Left renal pelvis (tissue), 4 donors: Measurements from ENCODE around the gene ABAT. TPM values are rescaled to one million over a fixed set of nuclear protein-coding genes. Genes with fewer than 3 reads are reported as not detected.
"Not testable (repeated sequence)": the region's sequence is repeated elsewhere in the genome, so short reads cannot be mapped to it uniquely, and the experiment has no call there.

Experiments used
- DNase-seq, 4 donors: peaks; one replicate each; pipeline ENCODE4 v3.0.0-alpha.2; 2013; ENCODE audit warnings: low read depth in 4 of 4, low spot score in 3 of 4
- polyA plus RNA-seq, 4 donors: library from polyadenylated mRNA; unstranded; fragments of 120-200 nt; gene quantifications; one replicate each; pipeline ENCODE4 v1.2.1, GENCODE V29; 2013; ENCODE audit not compliant: insufficient read length in 4 of 4

Gene ABAT
- polyA plus RNA-seq, 4 donors = 12.0 to 64.2 (median 53.0) TPM

DNA sequence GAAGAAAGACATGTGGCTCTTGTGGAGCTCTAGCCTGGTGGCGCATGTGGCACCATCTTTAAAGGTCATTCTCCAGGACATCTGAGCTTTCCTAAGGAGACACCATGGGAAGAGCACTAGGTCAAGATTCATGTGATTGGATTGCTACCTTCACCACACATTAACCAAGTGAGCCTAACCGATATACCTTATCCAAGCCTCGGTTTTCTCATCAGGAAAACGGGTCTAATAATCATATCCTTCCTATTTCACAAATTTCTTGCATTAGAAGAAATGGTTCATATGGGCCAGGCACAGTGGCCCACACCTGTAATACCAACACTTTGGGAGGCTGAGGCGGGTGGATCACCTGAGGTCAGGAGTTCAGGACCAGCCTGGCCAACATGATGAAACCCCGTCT lies 64.7 kb downstream of the ABAT start:
- DNase-seq = no peak

DNA sequence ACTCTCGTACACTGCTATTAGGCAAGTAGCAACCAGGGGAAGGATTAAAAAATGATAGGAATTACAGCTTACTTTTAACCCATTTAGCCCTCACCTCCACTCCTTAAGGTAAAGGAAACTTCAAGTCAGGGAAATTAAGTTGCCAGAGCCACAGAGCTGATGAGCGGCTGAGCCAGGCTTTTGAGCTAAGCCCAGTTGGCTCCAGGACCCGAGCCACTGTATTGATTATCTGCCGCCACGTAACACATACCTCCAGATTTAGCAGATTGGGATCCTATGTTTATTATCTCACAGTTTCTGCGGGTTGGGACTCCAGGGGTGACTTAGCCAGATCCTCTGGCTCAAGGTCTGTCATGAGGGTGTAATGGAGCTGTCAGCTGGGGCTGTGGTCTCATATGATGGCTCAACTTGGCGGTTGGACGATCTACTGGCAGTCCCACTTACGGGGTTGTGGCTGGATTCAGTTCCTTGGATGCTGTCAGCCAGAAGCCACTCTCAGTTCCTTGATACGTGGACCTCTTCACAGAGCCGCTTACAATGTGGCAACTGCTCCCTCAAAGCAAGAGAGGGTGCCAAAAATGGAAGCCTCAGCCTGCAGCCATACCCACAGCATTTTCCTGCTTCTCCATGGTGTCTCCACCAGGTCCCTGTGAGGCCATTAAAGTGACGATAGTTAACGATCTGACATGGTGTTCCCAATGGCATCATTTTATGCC lies 65.7 kb downstream of the ABAT start:
- DNase-seq = no peak

DNA sequence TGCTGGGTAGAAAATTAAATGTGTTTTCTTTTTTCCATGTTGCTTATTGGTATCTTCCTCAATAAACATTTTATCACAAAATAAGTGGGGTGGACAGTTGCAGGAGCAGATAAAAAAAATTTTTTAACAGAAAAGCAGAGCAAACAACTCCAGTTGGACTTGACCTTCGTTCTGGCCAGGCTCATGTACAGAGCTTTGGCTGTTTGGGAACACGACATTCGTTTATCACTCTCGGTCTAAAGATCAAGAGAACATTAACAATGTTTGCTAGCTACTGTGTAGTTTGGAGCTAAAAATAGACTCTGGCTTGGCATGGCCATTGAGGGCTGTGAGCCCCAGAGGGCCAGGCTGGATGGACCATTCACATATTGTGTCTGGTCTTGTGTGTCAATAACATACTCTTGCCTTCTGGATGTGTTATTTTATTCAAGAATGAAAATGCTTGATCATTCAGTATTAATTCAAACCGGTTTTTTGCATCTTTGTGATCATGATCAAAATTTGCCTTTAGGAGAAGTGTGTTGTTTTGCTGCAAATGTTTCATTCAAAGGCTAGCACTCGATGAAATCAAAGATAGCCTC lies 66.4 kb downstream of the ABAT start:
- no peak for DNase-seq

DNA sequence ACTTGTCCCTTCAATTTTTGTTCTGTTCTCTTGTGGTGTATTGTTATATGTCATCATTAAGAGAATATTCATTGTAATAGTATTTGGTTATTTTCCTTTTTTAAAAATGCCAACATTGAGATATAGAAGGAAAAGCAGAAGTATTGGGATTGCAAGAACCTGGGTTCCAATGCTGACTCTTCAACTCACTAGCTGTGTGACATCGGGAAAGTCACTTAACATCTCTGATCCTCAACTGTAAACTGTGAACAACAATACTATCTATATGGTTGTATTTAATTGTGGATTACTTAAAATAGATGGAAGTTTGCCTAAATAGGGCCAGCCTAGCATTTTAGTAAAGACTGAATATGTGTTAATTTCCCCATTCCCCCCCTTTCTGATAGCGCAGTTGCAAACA lies 67.2 kb downstream of the ABAT start:
- DNase-seq = no peak

DNA sequence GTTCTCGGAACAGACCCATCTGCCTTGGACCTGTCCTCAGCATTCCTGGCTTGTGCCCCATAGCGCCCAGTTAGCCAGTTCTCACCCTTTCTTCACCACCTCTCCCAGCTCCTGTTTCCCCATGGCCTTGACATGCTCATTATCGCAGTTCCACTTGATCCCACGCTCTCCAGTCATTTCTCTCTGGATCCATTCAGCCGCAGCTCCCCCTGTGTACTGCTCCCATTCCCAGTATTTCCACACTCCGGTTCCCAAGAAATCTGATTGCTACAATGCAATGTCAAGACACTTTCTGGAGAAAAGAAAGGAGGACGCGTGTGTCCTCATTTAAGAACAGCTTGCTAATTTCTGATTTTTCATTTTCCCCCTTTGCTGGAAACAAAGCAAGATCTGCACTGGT lies 67.7 kb downstream of the ABAT start:
- DNase-seq = no peak

DNA sequence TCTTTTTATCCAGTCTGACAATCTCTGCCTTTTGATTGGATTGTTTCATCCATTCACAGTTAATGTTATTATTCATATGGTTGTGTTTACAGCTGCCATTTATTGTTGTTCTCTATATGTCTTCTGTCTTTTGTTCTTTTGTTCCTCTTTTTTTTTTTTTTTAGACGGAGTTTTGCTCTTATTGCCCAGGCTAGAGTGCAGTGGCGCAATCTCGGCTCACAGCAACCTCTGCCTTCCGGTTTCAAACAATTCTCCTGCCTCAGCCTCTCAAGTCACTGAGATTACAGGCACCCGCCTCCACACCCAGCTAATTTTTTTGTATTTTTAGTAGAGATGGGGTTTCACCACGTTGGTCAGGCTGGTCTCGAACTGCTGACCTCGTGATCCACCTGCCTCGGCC lies 74.5 kb downstream of the ABAT start:
- DNase-seq = not testable (repeated sequence)

DNA sequence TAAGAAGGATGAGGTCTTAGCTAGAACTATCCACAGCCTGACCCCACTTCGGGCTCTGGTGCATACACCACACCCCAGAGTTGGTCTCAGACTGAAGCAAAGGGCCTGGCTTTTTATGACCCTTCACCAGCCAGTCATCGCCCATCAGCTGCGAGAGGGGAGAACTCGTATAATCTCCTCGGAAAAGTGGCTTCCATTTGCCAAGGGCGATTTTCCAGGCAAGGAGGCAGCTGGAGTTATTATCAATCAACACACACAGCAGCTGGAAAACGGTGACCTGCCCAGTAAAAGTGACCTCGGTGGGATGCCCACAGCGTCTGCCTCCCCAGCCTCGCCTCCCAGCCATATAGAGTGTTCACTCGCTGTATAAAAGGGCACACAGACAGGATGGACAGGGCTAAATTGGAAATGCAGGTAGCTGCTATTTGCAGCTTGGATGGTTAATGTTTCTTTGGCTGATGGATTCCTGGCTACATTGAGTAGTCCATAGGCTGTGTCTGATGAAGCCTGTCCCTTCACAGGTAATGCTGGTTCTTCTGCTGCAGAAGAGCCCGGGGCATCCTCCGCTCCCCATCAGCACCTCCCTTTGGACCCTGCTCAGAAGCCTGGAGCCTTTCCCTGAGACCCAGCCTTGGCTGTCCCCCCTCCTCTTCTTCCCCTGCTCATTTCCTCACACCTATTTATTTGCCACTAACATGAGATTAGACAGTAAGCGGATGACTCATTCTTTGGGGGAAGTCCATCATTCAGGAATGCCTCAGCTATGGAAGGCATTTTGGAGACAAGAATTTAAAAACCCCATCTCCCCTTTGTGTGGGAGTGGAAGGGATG lies 77.3 kb downstream of the ABAT start:
- no peak for DNase-seq

DNA sequence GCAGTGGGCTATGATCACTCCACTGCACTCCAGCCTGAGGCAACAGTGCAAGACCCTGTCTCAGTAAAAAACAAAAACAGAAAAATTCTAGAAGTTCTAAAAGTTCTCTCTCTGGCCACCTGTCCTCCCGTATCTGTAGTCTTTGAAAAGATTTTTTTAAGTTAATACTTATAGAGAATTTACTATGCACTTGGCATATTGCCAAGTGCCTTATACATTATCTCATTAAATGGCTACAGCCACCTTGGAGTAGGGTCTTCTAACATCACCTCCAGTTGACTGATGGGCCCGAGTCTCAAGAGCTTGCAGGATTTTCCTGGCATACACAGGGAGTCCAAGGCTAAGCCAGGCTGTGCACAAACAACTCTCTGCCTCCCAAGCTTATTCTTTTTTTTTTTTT lies 78.3 kb downstream of the ABAT start:
- DNase-seq = no peak

DNA sequence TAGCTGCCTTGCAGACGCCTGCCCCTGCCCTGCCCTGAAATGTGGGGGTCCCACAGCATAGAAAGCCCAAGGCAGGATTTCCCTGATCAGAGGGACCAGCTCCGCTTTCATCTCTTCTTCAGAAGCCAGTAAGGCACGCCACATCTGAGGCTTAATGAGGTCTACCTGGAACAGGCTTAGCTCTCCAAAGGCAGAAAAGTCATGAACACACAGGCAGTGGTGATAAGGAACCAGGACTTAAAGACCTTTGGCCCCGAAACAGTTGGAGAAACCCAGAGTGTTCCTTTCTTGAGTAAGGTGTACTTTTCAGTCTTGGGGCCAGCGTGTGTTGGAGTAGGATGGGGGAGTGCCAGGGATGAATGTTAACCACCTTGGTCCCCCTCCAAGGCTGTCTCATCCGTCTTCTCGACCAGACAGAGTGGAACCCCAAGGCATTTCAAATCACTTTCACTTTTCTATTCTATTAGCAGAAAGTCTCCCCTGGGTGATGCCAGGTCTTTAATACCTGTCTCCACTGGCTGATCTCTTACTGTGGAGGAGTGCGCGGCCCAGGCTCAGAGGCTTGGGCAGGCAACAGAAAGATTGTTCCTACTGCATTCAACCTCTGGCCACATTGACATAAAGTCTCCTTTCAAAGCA lies 79.1 kb downstream of the ABAT start:
- DNase-seq = no peak

DNA sequence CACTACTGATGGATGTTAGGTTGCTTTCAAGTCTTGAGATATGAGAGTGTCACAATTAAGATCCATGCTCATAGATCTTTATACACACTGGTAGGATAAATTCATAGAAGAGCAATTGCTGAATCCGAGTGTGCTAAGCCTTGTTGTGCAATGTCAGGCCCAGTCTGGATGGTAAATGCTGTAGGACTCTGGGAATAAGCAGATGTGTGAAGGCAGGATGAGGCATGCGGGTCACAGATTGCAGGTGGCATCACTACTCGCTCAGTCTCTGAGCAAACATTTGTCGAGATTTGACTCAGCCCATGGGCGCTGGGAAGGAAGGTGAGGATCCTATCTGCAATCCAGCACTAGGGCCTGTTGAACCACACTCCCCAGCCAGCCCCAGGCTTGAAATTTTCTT lies 82.3 kb downstream of the ABAT start:
- no peak for DNase-seq

DNA sequence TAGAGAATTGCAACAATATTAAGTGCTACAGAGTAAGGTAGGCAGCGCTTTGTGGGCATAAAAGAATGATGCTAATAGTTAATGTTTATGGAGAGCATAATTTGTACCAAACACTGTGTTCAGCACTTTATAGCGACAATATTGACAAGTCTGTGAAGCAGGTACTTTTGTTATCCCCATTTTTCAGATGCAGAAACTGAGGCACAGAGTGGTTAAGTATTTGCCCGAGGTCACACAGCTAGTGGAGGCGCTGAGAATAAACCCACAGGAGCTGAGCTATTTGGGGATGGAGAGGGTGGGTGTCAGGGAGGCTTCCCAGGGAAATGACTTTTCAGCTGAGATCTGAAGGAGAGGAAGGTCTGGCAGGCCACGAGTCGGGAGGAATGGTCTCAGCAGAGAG lies 83.6 kb downstream of the ABAT start:
- no peak for DNase-seq

DNA sequence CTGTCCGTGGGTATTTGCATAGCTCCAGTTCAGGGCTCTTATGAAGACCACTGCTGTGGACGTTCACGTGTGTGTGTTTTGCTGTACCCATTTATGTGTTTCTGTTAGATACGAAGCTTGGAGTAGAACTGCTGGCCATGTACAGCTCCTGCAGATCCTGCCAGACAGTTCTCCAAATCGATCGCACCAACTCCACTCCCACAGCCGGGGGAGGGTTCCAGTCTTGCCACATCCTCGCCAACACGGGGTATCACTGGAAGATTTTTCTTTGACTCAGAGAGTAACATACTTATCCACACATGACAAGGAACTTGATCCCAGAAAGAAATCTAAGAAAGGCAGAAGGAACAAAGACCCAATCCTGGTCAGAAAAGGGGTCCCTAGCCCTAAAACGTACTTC lies 85.6 kb downstream of the ABAT start:
- no peak for DNase-seq

DNA sequence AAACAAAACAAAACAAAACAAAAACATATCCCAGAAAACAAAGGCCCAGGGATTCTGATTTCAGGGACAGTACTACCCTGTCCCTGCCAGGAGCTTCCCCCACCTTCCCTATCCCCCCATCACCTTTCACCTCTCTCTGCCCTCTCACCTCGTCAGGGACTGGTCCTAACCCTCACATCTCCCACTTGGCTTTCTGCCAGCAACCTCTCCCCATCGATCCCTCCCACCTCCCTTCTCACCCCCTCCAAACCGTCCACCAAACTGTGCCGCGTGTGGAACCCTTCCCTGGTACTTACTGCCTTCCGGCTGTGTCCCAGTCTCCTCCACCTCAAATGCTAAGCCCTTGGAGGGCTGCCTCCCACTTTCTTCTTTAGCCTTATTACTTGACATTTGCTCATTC lies 86.7 kb downstream of the ABAT start:
- DNase-seq = no peak

DNA sequence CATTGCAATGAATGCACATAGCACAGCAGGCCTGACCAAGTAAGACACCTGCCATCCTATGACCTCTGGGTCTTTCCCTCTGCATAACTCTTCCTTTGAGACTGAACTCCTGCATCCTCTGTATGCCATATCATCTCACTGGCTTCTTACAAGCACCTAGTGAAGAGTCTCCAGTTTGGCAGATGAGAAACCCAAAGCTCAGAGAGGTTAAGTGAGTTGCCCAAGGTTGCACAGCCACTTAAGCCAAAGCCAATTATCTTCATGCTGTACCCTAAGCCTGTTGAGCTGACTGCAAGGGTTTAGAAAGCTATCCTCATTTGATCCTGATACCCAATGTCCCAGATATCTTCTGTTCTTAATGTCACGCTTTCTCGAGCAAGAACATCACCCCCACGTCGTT lies 87.8 kb downstream of the ABAT start:
- no peak for DNase-seq

DNA sequence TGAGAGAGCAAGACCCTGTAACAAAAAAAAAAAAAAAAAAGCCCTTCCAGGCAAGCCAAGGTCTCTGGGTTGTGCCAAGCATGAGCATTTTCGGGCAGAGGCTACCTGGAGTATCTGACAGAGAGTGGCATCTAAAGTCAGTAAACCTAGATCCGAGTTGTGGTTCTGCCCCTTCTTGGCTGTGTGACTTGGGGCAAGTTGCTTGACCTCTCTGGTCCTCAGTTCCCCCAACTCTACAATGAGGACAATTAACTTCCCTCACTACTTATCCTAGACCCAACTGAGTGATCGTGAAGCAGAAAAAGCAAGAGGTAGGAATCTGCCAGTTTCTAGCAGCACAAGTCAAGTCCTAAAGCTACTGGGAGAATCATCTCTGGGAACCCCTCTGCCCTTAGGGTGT lies 88.7 kb downstream of the ABAT start:
- DNase-seq = no peak

DNA sequence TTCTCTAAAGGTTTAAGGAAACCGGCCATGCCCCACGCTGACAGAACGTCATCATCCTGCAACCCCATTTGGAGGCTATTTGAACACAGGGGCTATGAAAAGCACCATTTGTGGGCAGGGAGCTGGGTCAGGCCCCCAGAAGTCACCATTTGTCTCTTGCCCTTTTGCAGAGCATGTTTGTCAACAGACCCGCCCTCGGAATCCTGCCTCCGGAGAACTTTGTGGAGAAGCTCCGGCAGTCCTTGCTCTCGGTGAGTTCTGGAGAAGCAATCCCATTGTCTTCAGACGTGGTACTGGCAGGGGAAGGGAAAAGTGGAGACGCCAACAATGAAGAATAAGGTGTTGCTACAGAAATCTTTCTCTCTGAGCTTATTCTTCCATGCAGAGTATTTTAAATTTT lies 89.5 kb downstream of the ABAT start:
- DNase-seq = no peak

DNA sequence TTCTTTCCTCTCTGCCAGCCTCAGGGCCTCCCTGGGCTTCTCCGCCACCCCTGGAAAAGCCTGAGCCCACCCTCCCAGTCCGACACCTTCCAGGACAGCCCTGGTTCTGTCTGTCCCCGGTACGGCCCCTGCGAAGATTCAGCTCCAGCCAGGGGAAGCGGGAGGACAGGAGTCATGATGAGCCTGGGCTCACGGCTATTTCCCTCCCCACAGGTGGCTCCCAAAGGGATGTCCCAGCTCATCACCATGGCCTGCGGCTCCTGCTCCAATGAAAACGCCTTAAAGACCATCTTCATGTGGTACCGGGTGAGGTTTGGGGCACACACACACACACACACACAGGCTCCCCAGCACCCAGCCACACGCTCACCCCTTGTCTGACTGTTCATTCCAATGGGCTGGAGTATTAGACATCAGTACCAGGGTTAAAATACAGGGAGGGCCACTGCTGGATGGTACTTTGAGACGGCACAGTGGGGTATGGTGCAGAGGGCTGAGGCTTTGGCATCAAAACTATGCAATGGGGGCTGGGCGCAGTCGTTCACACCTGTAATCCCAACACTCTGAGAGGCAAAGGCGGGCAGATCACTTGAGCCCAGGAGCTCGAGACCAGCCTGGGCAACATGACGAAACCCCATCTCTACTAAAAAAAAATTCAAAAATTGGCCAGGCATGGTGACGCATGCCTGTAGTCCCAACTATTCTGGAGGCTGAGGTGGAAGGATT lies 90.3 kb downstream of the ABAT start:
- no peak for DNase-seq

DNA sequence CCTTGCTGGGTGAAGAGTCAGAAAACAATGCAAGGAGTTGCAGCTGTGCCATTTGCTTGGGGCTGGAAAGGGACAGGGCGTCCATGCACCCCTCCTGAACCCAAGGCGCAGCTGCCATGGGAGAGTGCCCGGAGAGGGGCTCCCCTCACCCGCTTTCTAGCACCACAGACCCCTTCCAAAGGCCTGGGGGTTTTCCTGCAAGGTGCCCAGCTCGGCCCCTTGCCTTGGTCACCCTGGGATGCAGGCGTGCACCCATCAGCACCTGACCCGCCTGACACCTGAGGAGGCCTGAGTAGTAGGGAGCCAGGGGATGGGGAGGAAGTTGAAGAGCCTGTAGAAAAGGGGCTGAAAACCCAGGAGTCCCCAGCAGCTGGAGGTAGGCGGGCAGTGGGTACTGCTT lies 92.8 kb downstream of the ABAT start:
- DNase-seq = no peak

DNA sequence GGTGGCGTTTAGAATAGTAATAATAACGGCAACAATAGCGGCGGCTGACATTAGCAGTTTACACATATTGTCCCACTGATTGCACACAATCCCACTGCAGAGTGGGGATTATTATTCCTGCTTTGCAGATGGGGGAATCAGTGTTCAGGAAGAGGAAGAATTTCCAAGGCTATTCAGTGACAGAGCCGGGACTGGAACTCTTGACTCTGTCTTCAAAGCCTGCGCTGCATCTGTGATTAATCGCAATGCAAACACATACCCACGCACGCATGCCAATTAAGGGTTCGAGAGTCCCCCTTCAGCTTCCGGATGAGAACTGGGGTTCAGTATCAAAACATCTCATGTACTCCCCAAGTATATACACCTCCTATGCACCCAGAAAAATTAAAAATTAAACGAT lies 93.9 kb downstream of the ABAT start:
- no peak for DNase-seq

DNA sequence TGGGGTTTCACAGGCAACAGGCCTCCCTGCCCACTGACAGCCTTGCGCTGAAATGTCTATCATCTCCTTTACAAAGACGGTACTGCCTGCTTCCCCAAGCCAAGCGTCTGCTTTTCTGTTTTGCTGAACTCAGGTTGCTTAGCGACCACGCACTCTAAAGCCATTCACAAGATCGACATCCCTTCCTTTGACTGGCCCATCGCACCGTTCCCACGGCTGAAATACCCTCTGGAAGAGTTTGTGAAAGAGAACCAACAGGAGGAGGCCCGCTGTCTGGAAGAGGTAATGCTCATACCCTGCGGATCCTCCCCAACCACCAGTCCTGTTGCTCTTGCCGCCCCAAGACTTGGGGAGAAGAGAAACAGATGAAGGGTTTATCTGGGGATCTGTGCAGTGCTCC lies 94.3 kb downstream of the ABAT start:
- DNase-seq = no peak

DNA sequence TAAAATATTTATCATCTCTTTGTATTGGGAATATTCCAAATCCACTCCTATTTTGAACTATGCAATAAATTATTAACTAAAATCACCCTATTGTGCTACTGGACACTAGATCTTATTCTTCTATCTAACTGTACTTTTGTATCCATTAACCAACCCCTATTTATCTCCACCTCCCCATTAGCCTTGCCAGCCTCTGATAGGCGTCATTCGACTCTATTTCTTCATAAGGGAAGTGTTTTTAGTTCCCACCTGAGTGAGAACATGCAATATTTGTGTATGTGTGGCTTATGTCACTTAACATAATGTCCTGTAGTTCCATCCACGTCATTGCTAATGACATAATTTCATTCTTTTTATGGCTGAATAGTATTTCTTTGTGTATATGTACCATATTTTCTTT lies 99.1 kb downstream of the ABAT start:
- DNase-seq = no peak
